Astrocyte (in vitro differentiated cells and primary cell): ENCODE results near the gene TRIM47. TPM values are rescaled to one million over a fixed set of nuclear protein-coding genes. Genes with fewer than 3 reads are reported as not detected.
"Not testable (repeated sequence)": the region's sequence is repeated elsewhere in the genome, so short reads cannot be mapped to it uniquely, and the experiment has no call there.

Experiments used
- DNase-seq: peaks from one replicate; pipeline ENCODE4 v3.0.0-alpha.2; 2010; ENCODE audit warnings: low read depth
- FAIRE-seq: peaks from 2 replicates; lab custom pipeline; 2011; peaks lifted over from hg19 to GRCh38; lab: Jason Lieb, UNC
- H2AFZ ChIP-seq: 2 replicates; pipeline ENCODE4 v1.6.0; 2012; ENCODE audit warnings: low read depth, low read length, inconsistent platforms
- H3K27ac ChIP-seq: 2 replicates; pipeline ENCODE4 v1.5.1; 2011; ENCODE audit warnings: low read depth, low read length, inconsistent platforms
- H3K27me3 ChIP-seq: 2 replicates; pipeline ENCODE4 v1.6.0; 2011; ENCODE audit warnings: low read length, inconsistent platforms; ENCODE audit not compliant: insufficient read depth
- H3K36me3 ChIP-seq: 2 replicates; pipeline ENCODE4 v1.5.1; 2011; ENCODE audit warnings: low read length, inconsistent platforms; ENCODE audit not compliant: insufficient read depth
- H3K4me1 ChIP-seq: 2 replicates; pipeline ENCODE4 v1.5.1; 2011; ENCODE audit warnings: low read length, inconsistent platforms; ENCODE audit not compliant: insufficient read depth
- H3K4me2 ChIP-seq: 2 replicates; pipeline ENCODE4 v1.6.0; 2012; ENCODE audit warnings: low read length, inconsistent platforms
- H3K4me3 ChIP-seq: 2 replicates; pipeline ENCODE4 v1.5.1; 2011; ENCODE audit warnings: low read depth, mild to moderate bottlenecking, low read length, inconsistent platforms; ENCODE audit not compliant: insufficient read depth
- H3K79me2 ChIP-seq: 2 replicates; pipeline ENCODE4 v1.6.0; 2012; ENCODE audit warnings: mild to moderate bottlenecking, low read length, inconsistent platforms; ENCODE audit not compliant: insufficient read depth
- H3K9ac ChIP-seq: 2 replicates; pipeline ENCODE4 v1.6.0; 2012; ENCODE audit warnings: mild to moderate bottlenecking, low read length, inconsistent platforms
- H3K9me3 ChIP-seq: 2 replicates; pipeline ENCODE4 v1.5.1; 2012; ENCODE audit warnings: low read depth, mild to moderate bottlenecking, low read length, inconsistent platforms; ENCODE audit not compliant: insufficient read depth
- H4K20me1 ChIP-seq: 2 replicates; pipeline ENCODE4 v1.6.0; 2012; ENCODE audit warnings: low read length, inconsistent platforms; ENCODE audit not compliant: insufficient read depth
- H3K27ac Mint-ChIP-seq: one replicate; pipeline ENCODE4 v1.8.0; 2021; ENCODE audit warnings: mild to moderate bottlenecking, mixed read lengths; ENCODE audit not compliant: unreplicated experiment
- H3K27me3 Mint-ChIP-seq: one replicate; pipeline ENCODE4 v1.8.0; 2021; ENCODE audit warnings: low read depth, mixed read lengths; ENCODE audit not compliant: unreplicated experiment
- H3K36me3 Mint-ChIP-seq: one replicate; pipeline ENCODE4 v1.8.0; 2021; ENCODE audit warnings: low read depth, mixed read lengths; ENCODE audit not compliant: unreplicated experiment
- H3K4me1 Mint-ChIP-seq: one replicate; pipeline ENCODE4 v1.8.0; 2021; ENCODE audit warnings: low read depth, mixed read lengths; ENCODE audit not compliant: unreplicated experiment
- H3K4me3 Mint-ChIP-seq: one replicate; pipeline ENCODE4 v1.8.0; 2021; ENCODE audit warnings: mild to moderate bottlenecking, moderate library complexity, mixed read lengths; ENCODE audit not compliant: unreplicated experiment
- H3K9me3 Mint-ChIP-seq: one replicate; pipeline ENCODE4 v1.8.0; 2021; ENCODE audit warnings: mild to moderate bottlenecking, mixed read lengths; ENCODE audit not compliant: unreplicated experiment
- EZH2 ChIP-seq: IDR thresholded peaks from 2 replicates; pipeline ENCODE4 v1.6.1; 2012; ENCODE audit warnings: mild to moderate bottlenecking, low read length, inconsistent platforms; ENCODE audit not compliant: insufficient read depth
- total RNA-seq: library from RNA; stranded (reverse); gene quantifications from 2 replicates; pipeline ENCODE4 v1.2.1, GENCODE V29; 2021
- TF ChIP-seq, protein P1 (sequence below): IDR thresholded peaks from 2 replicates; pipeline ENCODE4 v1.5.1; 2011; ENCODE audit warnings: low read depth, mild to moderate bottlenecking, inconsistent platforms, low read length, moderate library complexity; ENCODE audit not compliant: insufficient read depth

Gene TRIM47
- total RNA-seq, 1 donor from 2014 or later, result 5.9 TPM

DNA sequence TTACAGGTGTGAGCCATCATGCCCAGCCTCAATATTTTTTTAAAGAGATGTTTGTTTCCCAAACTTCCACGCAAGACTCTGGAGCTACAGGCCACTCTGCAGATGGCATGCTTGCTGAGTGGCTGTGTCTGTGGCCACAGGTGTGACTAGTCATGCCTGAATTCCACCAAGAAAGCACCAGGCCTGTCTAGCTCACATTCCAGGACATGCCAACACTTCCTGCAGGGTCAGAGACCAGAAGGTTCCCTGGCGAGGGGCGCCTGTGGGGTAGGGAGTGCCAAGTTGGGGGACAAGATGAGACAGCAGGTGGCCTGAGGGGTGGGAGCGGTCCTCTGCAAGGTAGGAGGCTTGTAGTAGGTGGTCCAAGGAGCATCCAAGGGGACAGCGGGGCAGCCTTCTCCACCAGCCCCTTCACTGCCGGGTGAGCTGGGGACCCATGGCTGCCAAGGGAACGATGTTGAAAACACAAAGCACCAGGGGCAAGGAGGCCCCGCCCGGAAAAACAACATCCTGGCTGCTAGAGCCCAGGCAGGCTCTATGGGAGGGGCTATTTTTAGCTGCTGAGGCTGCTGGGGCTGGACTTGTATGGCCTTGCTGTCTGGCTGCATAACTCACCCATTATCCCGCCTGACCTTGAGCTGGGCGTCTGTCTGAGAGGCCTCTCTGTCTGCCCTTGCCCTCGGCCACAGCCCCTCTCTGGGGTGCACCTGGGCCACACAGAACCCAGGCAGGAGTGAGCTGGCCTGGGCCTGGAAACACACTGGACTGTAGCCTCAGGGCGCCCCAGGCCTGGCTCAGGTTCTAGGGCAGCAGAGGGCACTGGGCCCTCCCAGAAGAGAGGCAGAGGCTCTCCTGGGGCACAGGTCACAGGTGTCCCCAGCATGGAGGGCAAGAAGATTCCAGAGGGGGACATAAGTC is 5.7 kb downstream of the TRIM47 start:
- H3K27me3 ChIP-seq, result no peaks in the 10 kb centered on the region
- no peaks in the 10 kb centered on the region for H3K9me3 ChIP-seq
- no peaks in the 10 kb centered on the region for H3K9me3 Mint-ChIP-seq
- H3K27me3 Mint-ChIP-seq, result no peaks in the 10 kb centered on the region
- H2AFZ ChIP-seq, result peak overlapping the region; percentile 59
- no peak overlapping the region for H3K4me3 Mint-ChIP-seq
- peaks cover 2% of the 10 kb centered on the region for H3K36me3 Mint-ChIP-seq
- peaks cover 43% of the 10 kb centered on the region for H3K4me1 ChIP-seq
- no peak for FAIRE-seq
- peaks cover 4% of the 10 kb centered on the region for H4K20me1 ChIP-seq
- H3K9ac ChIP-seq, result peak overlapping the region; percentile 56
- TF ChIP-seq, protein P1, sequence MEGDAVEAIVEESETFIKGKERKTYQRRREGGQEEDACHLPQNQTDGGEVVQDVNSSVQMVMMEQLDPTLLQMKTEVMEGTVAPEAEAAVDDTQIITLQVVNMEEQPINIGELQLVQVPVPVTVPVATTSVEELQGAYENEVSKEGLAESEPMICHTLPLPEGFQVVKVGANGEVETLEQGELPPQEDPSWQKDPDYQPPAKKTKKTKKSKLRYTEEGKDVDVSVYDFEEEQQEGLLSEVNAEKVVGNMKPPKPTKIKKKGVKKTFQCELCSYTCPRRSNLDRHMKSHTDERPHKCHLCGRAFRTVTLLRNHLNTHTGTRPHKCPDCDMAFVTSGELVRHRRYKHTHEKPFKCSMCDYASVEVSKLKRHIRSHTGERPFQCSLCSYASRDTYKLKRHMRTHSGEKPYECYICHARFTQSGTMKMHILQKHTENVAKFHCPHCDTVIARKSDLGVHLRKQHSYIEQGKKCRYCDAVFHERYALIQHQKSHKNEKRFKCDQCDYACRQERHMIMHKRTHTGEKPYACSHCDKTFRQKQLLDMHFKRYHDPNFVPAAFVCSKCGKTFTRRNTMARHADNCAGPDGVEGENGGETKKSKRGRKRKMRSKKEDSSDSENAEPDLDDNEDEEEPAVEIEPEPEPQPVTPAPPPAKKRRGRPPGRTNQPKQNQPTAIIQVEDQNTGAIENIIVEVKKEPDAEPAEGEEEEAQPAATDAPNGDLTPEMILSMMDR, result no peak
- no peak for TF ChIP-seq EZH2
- peak overlapping the region; percentile 60 for H3K4me2 ChIP-seq
- H3K27ac ChIP-seq, result peak overlapping the region; percentile 52
- DNase-seq, result peak; percentile 56
- no peaks in the 10 kb centered on the region for H3K79me2 ChIP-seq
- H3K36me3 ChIP-seq, result no peaks in the 10 kb centered on the region
- peak overlapping the region; percentile 85 for H3K27ac Mint-ChIP-seq
- peaks cover 13% of the 10 kb centered on the region for H3K4me1 Mint-ChIP-seq
- peak overlapping the region; percentile 5 for H3K4me3 ChIP-seq

DNA sequence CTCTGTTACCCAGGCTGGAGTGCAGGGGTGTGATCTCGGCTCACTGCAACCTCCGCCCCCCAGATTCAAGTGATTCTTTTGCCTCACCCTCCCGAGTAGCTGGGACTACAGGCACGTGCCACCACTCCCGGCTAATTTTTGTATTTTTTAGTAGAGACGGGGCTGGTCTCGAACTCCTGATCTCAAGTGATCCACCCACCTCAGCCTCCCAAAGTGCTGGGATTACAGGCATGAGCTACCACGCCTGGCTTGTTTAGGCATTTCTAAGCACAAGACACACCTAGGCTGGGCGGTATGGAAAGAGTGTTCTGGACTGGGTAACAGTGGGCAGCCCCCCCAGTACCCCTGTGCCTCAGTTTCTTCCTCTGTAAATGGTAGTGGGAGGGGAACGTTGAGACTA is 8.2 kb downstream of the TRIM47 start:
- DNase-seq, H3K4me3 Mint-ChIP-seq, H3K79me2 ChIP-seq, H3K27me3 Mint-ChIP-seq, H3K36me3 ChIP-seq, H3K9ac ChIP-seq, H3K27me3 ChIP-seq, H3K9me3 ChIP-seq, FAIRE-seq, H3K27ac Mint-ChIP-seq, H3K4me1 Mint-ChIP-seq, H3K9me3 Mint-ChIP-seq, H4K20me1 ChIP-seq, H3K27ac ChIP-seq, H3K4me3 ChIP-seq, H3K36me3 Mint-ChIP-seq, H3K4me2 ChIP-seq: not testable (repeated sequence)
- Histone ChIP-seq H3K4me1 (peaks cover 20% of the 10 kb centered on the region), H2AFZ (peak overlapping the region; percentile 49)

DNA sequence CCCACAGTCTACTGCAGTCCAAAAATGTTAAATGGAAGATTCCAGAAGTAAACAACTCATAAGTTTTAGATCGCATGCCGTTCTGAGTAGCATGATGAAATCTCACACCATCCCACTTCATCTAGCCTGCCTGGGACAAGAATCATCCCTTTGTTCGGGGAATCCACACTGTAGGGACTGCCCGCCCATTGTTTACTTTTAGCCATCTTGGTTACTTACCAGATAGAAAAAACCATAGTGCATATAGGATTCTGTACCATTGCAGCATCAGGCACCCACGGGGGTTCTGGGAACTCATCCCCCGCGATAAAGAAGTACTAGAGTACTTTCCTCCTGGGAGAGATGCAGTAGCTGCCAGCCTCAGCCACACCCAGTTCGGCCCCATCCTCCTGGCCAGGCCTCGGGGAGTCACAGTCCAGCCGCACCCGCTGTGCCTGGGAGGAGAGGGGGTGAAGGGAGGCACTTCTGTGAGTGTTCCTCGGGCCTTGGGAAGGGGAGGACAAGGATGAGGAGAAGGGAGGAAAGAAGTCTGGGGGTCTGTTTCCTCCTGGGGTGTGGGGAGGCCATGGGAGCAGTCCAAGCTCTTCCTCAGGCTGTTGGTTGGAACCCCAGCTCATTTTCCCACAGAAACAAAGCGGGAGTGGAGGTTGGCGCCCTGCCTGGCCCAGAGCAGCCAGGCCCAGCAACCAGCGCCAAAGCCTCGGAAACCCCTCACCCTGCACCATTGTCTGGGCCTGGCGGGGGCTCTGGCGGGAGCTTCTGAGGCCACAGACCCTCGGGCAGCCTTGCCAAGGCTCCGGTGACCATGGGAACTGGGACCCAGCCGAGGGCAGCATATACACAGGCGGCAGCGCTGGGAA is 8.9 kb downstream of the TRIM47 start:
- peaks cover 23% of the 10 kb centered on the region for H3K4me1 ChIP-seq
- H3K27ac Mint-ChIP-seq, result no peak overlapping the region
- H3K27ac ChIP-seq, result no peak overlapping the region
- H3K9ac ChIP-seq, result no peak overlapping the region
- H4K20me1 ChIP-seq, result no peaks in the 10 kb centered on the region
- H3K36me3 Mint-ChIP-seq, result peaks cover 2% of the 10 kb centered on the region
- H3K79me2 ChIP-seq, result no peaks in the 10 kb centered on the region
- peaks cover 6% of the 10 kb centered on the region for H3K4me1 Mint-ChIP-seq
- H3K9me3 Mint-ChIP-seq, result no peaks in the 10 kb centered on the region
- H3K27me3 ChIP-seq, result no peaks in the 10 kb centered on the region
- no peaks in the 10 kb centered on the region for H3K27me3 Mint-ChIP-seq
- no peak for FAIRE-seq
- no peak for DNase-seq
- H3K4me3 ChIP-seq, result no peak overlapping the region
- no peaks in the 10 kb centered on the region for H3K9me3 ChIP-seq
- H3K36me3 ChIP-seq, result no peaks in the 10 kb centered on the region
- H2AFZ ChIP-seq, result peak overlapping the region; percentile 49
- H3K4me3 Mint-ChIP-seq, result no peak overlapping the region
- TF ChIP-seq, protein P1, result no peak
- H3K4me2 ChIP-seq, result peak overlapping the region; percentile 18

DNA sequence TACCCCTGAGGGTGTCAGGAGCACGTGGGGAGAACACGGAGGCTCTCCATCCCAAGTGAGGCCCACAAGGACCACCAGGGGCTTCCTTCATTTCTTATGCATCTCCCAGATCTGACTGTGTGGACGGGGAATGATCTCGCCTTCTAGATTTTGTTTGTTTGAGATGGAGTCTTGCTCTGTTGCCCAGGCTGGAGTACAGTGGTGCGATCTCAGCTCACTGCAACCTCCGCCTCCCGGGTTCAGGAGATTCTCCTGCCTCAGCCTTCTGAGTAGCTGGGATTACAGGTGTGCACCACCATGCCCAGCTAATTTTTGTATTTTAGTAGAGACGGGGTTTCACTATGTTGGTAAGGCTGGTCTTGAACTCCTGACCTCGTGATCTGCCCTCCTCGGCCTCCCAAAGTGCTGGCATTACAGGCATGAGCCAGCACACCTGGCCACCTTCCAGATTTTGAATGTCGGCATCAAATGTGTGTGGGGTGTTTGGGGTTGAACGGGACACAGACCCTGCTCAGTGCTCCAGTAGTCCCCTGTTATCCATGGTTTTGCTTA is 9.6 kb downstream of the TRIM47 start:
- H3K4me1 ChIP-seq, result peaks cover 28% of the 10 kb centered on the region
- H3K9me3 Mint-ChIP-seq, H3K4me1 Mint-ChIP-seq, FAIRE-seq, H3K36me3 ChIP-seq, H3K27me3 Mint-ChIP-seq, H4K20me1 ChIP-seq, H3K4me3 Mint-ChIP-seq, H3K9ac ChIP-seq, H3K4me3 ChIP-seq, H3K27ac Mint-ChIP-seq, H3K4me2 ChIP-seq, H3K27ac ChIP-seq, H3K79me2 ChIP-seq, DNase-seq, H3K27me3 ChIP-seq, H2AFZ ChIP-seq, H3K36me3 Mint-ChIP-seq, H3K9me3 ChIP-seq: not testable (repeated sequence)
